ENCODE results near the gene RBBP6.
A peak's percentile ranks its signal among the peaks of the same experiment; 100 is the strongest.

RBBP6 gene

DNA sequence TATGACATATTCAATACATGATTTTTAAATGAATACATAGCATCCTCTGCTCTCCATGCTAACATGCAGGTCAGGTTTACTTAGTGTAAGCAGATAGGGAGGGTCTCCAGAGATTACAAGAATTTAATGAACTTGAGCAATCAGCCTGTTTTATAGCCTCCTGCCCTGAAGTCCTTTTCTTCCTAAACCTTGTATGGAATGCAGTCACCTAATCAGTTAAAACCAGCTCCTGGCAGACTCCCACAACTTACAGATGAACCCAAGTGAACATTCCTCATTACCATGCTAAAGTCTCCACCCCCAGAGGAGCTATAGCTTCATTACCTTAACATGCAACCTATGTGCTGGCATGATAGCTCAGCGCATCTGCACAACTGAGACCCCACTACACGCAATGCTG is 48.5 kb upstream of the RBBP6 start:
- TF ChIP-seq, protein P1, sequence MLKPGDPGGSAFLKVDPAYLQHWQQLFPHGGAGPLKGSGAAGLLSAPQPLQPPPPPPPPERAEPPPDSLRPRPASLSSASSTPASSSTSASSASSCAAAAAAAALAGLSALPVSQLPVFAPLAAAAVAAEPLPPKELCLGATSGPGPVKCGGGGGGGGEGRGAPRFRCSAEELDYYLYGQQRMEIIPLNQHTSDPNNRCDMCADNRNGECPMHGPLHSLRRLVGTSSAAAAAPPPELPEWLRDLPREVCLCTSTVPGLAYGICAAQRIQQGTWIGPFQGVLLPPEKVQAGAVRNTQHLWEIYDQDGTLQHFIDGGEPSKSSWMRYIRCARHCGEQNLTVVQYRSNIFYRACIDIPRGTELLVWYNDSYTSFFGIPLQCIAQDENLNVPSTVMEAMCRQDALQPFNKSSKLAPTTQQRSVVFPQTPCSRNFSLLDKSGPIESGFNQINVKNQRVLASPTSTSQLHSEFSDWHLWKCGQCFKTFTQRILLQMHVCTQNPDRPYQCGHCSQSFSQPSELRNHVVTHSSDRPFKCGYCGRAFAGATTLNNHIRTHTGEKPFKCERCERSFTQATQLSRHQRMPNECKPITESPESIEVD (tag by site-specific recombination; IDR thresholded peaks at IDR 0.05): no peak
- TF ChIP-seq ZNF350 (tag by site-specific recombination; IDR thresholded peaks at IDR 0.05): no peak
- TF ChIP-seq ZNF660 (tag by site-specific recombination; IDR thresholded peaks at IDR 0.05): no peak
- TF ChIP-seq BCL6B (tag by site-specific recombination; IDR thresholded peaks at IDR 0.05): no peak
- TF ChIP-seq HOXD13 (CRISPR knock-in tag; IDR thresholded peaks at IDR 0.05; ENCODE audit: borderline replicate concordance): no peak
- TF ChIP-seq ZNF354C (tag by site-specific recombination; IDR thresholded peaks at IDR 0.05; ENCODE audit: borderline replicate concordance, low read depth): no peak
- no peak for TF ChIP-seq ZSCAN23 (tag by site-specific recombination; IDR thresholded peaks at IDR 0.05)
- no peak for TF ChIP-seq ZBTB20 (tag by site-specific recombination; IDR thresholded peaks at IDR 0.05)
- TF ChIP-seq ZNF558 (tag by site-specific recombination; IDR thresholded peaks at IDR 0.05): no peak
- TF ChIP-seq ZNF658 (tag by site-specific recombination; IDR thresholded peaks at IDR 0.05): no peak
- no peak for TF ChIP-seq ZNF140 (tag by site-specific recombination; IDR thresholded peaks at IDR 0.05)
- TF ChIP-seq SP3 (tag by site-specific recombination; IDR thresholded peaks at IDR 0.05): no peak
- TF ChIP-seq ZNF549 (tag by site-specific recombination; IDR thresholded peaks at IDR 0.05): no peak
- no peak for TF ChIP-seq ZNF133 (tag by site-specific recombination; IDR thresholded peaks at IDR 0.05)
- no peak for TF ChIP-seq GLI2 (tag by site-specific recombination; IDR thresholded peaks at IDR 0.05; ENCODE audit: borderline replicate concordance, low read depth)
- no peak for TF ChIP-seq ZNF707 (tag by site-specific recombination; IDR thresholded peaks at IDR 0.05)
- ChIA-PET POLR2A (no interaction called here), CTCF (no interaction called here)

GRCh38 chr16:24491731-24492130 is 47.6 kb upstream of the RBBP6 start:
- no peaks in the 10 kb centered on the region for H3K36me3 ChIP-seq (ENCODE audit: control insufficient read depth in 2 of 2, insufficient read depth in 1 of 2, low read length in 2 of 2)
- no peaks in the 10 kb centered on the region for H3K9me3 ChIP-seq (ENCODE audit: control insufficient read depth, insufficient read depth, low read depth, low read length)
- no peak overlapping the region for H3K27ac ChIP-seq (ENCODE audit: extremely low read depth, low read depth, low read length)
- ChIA-PET POLR2A (interaction anchor here (0.7 kb wide), 1 partner anchor 590 kb away, joined by 4 read pairs; no protein-coding TSS in a partner anchor), CTCF (interaction anchor here (0.7 kb wide), 2 partner anchors 337 to 698 kb away, joined by 3 read pairs; no protein-coding TSS in a partner anchor)
- TF ChIP-seq ZNF202 (tag by site-specific recombination; IDR thresholded peaks at IDR 0.05; ENCODE audit: borderline replicate concordance) (no peak), ZBTB44 (tag by site-specific recombination; IDR thresholded peaks at IDR 0.05) (no peak)
- H3K4me1 ChIP-seq (ENCODE audit: control insufficient read depth, insufficient read depth, low read length): no peaks in the 10 kb centered on the region; the same call in 1 of the 2 replicates
- no peak overlapping the region for H3K4me3 ChIP-seq (ENCODE audit: low read depth, low read length)

More for the DNA sequence above, 48.5 kb upstream of the RBBP6 start:
- no peaks in the 10 kb centered on the region for H3K9me3 ChIP-seq (ENCODE audit: control insufficient read depth, insufficient read depth, low read depth, low read length)
- H3K4me3 ChIP-seq (ENCODE audit: low read depth, low read length): no peak overlapping the region
- H3K4me1 ChIP-seq (ENCODE audit: control insufficient read depth, insufficient read depth, low read length): no peaks in the 10 kb centered on the region; the same call in 1 of the 2 replicates
- H3K36me3 ChIP-seq (ENCODE audit: control insufficient read depth in 2 of 2, insufficient read depth in 1 of 2, low read length in 2 of 2): no peaks in the 10 kb centered on the region
- no peak overlapping the region for H3K27ac ChIP-seq (ENCODE audit: extremely low read depth, low read depth, low read length)

GRCh38 chr16:24493821-24494220 is 45.5 kb upstream of the RBBP6 start:
- no peak overlapping the region for H3K27ac ChIP-seq (ENCODE audit: extremely low read depth, low read depth, low read length)
- TF ChIP-seq GLIS1 (tag by site-specific recombination; IDR thresholded peaks at IDR 0.05): no peak
- no peak for TF ChIP-seq ZNF221 (tag by site-specific recombination; IDR thresholded peaks at IDR 0.05; ENCODE audit: borderline replicate concordance)
- TF ChIP-seq SP2 (tag by site-specific recombination; IDR thresholded peaks at IDR 0.05): peak; percentile 13; the same call in 1 of the 2 replicates
- TF ChIP-seq PRDM1 (tag by site-specific recombination; IDR thresholded peaks at IDR 0.05): peak; percentile 78
- TF ChIP-seq ZNF560 (tag by site-specific recombination; IDR thresholded peaks at IDR 0.05; ENCODE audit: borderline replicate concordance): no peak
- TF ChIP-seq ZBTB44 (tag by site-specific recombination; IDR thresholded peaks at IDR 0.05): no peak
- TF ChIP-seq ZBTB17 (tag by site-specific recombination; IDR thresholded peaks at IDR 0.05): peak; percentile 62
- 0 out of 2 replicates have a peak, but pooled peaks have one; percentile 43 for TF ChIP-seq KLF1 (tag by site-specific recombination; IDR thresholded peaks at IDR 0.05)
- POLR2A ChIA-PET: no interaction called here
- no peak overlapping the region for H3K4me3 ChIP-seq (ENCODE audit: low read depth, low read length)
- no peaks in the 10 kb centered on the region; the same call in 1 of the 2 replicates for H3K4me1 ChIP-seq (ENCODE audit: control insufficient read depth, insufficient read depth, low read length)
- no peaks in the 10 kb centered on the region for H3K9me3 ChIP-seq (ENCODE audit: control insufficient read depth, insufficient read depth, low read depth, low read length)
- H3K36me3 ChIP-seq (ENCODE audit: control insufficient read depth in 2 of 2, insufficient read depth in 1 of 2, low read length in 2 of 2): no peaks in the 10 kb centered on the region
- CTCF ChIA-PET: interaction anchor here (2.7 to 3.0 kb wide), 2 partner anchors 11 to 241 kb away, joined by 10 to 14 read pairs; no protein-coding TSS in a partner anchor

Data from HEK293 (cell line).